ENCODE data around the gene NRF1. TPM values are rescaled to one million over a fixed set of nuclear protein-coding genes. Genes with fewer than 3 reads are reported as not detected.
"Not testable (repeated sequence)": the region's sequence is repeated elsewhere in the genome, so short reads cannot be mapped to it uniquely, and the experiment has no call there.

Gene NRF1
- total and polyA plus RNA-seq, 10 of the 15 experiments (the other 5 are each of a cell fraction or from before 2014, with no cell fraction given), result 3.5 to 23.1 (median 13.5) TPM

- TF ChIP-seq NFYB (IDR thresholded peaks at IDR 0.05; ENCODE audit: insufficient read depth, low read depth, low read length), result no peak
- no peak for TF ChIP-seq BMI1 (IDR thresholded peaks at IDR 0.05; ENCODE audit: borderline replicate concordance)
- no peak for TF ChIP-seq MEF2A (IDR thresholded peaks at IDR 0.05; ENCODE audit: insufficient read depth, low read depth, low read length)
- no peak for TF ChIP-seq RCOR1 (conservative IDR thresholded peaks at IDR 0.05; ENCODE audit: low read depth, low read length)
Measured at GRCh38 chr7:129671266-129671665, 59.7 kb downstream of the NRF1 start (continued).

DNA sequence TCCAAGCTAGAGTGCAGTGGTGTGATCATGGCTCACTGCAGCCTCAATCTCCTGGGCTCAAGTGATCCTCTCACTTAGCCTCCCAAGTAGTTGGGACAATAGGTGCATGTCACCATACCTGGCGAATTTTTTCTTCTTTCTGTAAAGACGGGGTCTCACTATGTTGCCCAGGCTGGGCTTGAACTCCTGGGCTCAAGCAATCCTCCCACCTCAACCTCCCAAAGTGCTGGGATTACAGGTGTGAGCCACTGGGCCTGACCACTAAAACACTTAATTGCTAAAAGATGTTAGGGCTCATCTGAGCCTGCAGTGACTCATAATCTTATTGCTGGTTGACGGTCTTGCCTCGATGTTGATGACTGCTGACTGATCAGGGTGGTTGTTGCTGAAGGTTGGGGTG is 63.0 kb downstream of the NRF1 start:
- WGBS (ENCODE audit: insufficient coverage, insufficient replicate concordance, low lambda C conversion rate, missing lambda C conversion rate), result 100% methylated on average over 4 of the region's 4 CpGs
- H3K79me2 ChIP-seq (ENCODE audit: control insufficient read depth, insufficient read depth, low read length); SMC1A ChIA-PET (ENCODE audit: uncharacterized antibody, unreplicated experiment); FAIRE-seq; DNase-seq (ENCODE audit: low read depth, low spot score); in situ Hi-C loops (cut with MboI); H4K20me1 ChIP-seq (ENCODE audit: control insufficient read depth, insufficient read depth); RAD21 ChIA-PET (ENCODE audit: unreplicated experiment); H3K4me3 ChIP-seq; intact Hi-C loops (cut with micrococcal nuclease; ENCODE audit: unreplicated experiment); H3K27me3 ChIP-seq (replicated peaks in 1 of 2; ENCODE audit: control insufficient read depth in 2 of 2, insufficient read depth in 2 of 2, low read length in 1 of 2); H3K9me3 ChIP-seq (replicated peaks; ENCODE audit: control insufficient read depth, insufficient read depth, low read length); H3K27ac ChIP-seq (ENCODE audit: control insufficient read depth, insufficient read depth); H3K9ac ChIP-seq (ENCODE audit: control insufficient read depth, insufficient read depth, low read length); H2AFZ ChIP-seq (ENCODE audit: control insufficient read depth, low read depth, low read length); H3K4me1 ChIP-seq (ENCODE audit: control insufficient read depth, insufficient read depth, low read length); H3K36me3 ChIP-seq (ENCODE audit: control insufficient read depth in 2 of 2, insufficient read depth in 2 of 2, low read length in 1 of 2); BruUV-seq (replicated peaks); H3K4me2 ChIP-seq (ENCODE audit: control insufficient read depth, insufficient read depth); ATAC-seq: not testable (repeated sequence)
- POLR2A ChIA-PET, result interaction anchor here (0.6 to 1.1 kb wide), 2 partner anchors 12 to 181 kb away, joined by 3 to 4 read pairs; no protein-coding TSS in a partner anchor
- CTCF ChIA-PET, result interaction anchor here (0.6 to 0.7 kb wide), 2 partner anchors 10 to 84 kb away, joined by 3 read pairs; no protein-coding TSS in a partner anchor

- WGBS (ENCODE audit: insufficient coverage, insufficient replicate concordance, low lambda C conversion rate, missing lambda C conversion rate), result 100% methylated on average over 2 of the region's 2 CpGs
- TF ChIP-seq, protein P1, sequence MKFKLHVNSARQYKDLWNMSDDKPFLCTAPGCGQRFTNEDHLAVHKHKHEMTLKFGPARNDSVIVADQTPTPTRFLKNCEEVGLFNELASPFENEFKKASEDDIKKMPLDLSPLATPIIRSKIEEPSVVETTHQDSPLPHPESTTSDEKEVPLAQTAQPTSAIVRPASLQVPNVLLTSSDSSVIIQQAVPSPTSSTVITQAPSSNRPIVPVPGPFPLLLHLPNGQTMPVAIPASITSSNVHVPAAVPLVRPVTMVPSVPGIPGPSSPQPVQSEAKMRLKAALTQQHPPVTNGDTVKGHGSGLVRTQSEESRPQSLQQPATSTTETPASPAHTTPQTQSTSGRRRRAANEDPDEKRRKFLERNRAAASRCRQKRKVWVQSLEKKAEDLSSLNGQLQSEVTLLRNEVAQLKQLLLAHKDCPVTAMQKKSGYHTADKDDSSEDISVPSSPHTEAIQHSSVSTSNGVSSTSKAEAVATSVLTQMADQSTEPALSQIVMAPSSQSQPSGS (IDR thresholded peaks at IDR 0.05; ENCODE audit: low read length), result no peak
- TF ChIP-seq, protein P2, sequence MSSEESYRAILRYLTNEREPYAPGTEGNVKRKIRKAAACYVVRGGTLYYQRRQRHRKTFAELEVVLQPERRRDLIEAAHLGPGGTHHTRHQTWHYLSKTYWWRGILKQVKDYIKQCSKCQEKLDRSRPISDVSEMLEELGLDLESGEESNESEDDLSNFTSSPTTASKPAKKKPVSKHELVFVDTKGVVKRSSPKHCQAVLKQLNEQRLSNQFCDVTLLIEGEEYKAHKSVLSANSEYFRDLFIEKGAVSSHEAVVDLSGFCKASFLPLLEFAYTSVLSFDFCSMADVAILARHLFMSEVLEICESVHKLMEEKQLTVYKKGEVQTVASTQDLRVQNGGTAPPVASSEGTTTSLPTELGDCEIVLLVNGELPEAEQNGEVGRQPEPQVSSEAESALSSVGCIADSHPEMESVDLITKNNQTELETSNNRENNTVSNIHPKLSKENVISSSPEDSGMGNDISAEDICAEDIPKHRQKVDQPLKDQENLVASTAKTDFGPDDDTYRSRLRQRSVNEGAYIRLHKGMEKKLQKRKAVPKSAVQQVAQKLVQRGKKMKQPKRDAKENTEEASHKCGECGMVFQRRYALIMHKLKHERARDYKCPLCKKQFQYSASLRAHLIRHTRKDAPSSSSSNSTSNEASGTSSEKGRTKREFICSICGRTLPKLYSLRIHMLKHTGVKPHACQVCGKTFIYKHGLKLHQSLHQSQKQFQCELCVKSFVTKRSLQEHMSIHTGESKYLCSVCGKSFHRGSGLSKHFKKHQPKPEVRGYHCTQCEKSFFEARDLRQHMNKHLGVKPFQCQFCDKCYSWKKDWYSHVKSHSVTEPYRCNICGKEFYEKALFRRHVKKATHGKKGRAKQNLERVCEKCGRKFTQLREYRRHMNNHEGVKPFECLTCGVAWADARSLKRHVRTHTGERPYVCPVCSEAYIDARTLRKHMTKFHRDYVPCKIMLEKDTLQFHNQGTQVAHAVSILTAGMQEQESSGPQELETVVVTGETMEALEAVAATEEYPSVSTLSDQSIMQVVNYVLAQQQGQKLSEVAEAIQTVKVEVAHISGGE (CRISPR knock-in tag; IDR thresholded peaks at IDR 0.05), result no peak
- no peak for TF ChIP-seq TCF7 (IDR thresholded peaks at IDR 0.05; ENCODE audit: borderline replicate concordance)
- no peak for TF ChIP-seq ZNF217 (IDR thresholded peaks at IDR 0.05)
- no peak for TF ChIP-seq SUPT20H (IDR thresholded peaks at IDR 0.05; ENCODE audit: borderline replicate concordance, control insufficient read depth, low read depth, low read length)
- TF ChIP-seq ESRRA (IDR thresholded peaks at IDR 0.05; ENCODE audit: low read length), result no peak
Measured at GRCh38 chr7:129675521-129675920, 64.0 kb downstream of the NRF1 start.

More at GRCh38 chr7:129675521-129675920, 64.0 kb downstream of the NRF1 start:
- POLR2A ChIA-PET, result interaction anchor here (0.6 kb wide), 1 partner anchor 168 kb away, joined by 7 read pairs; no protein-coding TSS in a partner anchor
- no peak overlapping the region for H2AFZ ChIP-seq (ENCODE audit: control insufficient read depth, low read depth, low read length)
- H3K9ac ChIP-seq (ENCODE audit: control insufficient read depth, insufficient read depth, low read length), result no peak overlapping the region
- no peak overlapping the region for H3K4me2 ChIP-seq (ENCODE audit: control insufficient read depth, insufficient read depth)
- in situ Hi-C loops (cut with MboI) (no loop called here), intact Hi-C loops (cut with micrococcal nuclease; ENCODE audit: unreplicated experiment) (no loop called here)
- peaks cover 2% of the 10 kb centered on the region; the same call in 2 of the 3 replicates for H3K9me3 ChIP-seq (replicated peaks; ENCODE audit: control insufficient read depth, insufficient read depth, low read length)
- SMC1A ChIA-PET (ENCODE audit: uncharacterized antibody, unreplicated experiment), result interaction anchor here (1.4 kb wide), 1 partner anchor 11 kb away, joined by 4 read pairs; no protein-coding TSS in a partner anchor
- CTCF ChIA-PET, result interaction anchor here (0.6 kb wide), 1 partner anchor 397 kb away, joined by 3 read pairs; no protein-coding TSS in a partner anchor
- H3K79me2 ChIP-seq (ENCODE audit: control insufficient read depth, insufficient read depth, low read length), result no peaks in the 10 kb centered on the region
- no peak overlapping the region for H3K27ac ChIP-seq (ENCODE audit: control insufficient read depth, insufficient read depth)
- BruUV-seq (replicated peaks), result no TSS peak
- RAD21 ChIA-PET (ENCODE audit: unreplicated experiment), result no interaction called here
- H3K4me3 ChIP-seq, result no peak overlapping the region
- H3K27me3 ChIP-seq (replicated peaks in 1 of 2; ENCODE audit: control insufficient read depth in 2 of 2, insufficient read depth in 2 of 2, low read length in 1 of 2), result no peaks in the 10 kb centered on the region
- ATAC-seq (no peak), DNase-seq (ENCODE audit: low read depth, low spot score) (no peak), FAIRE-seq (no peak)
- peaks cover 2 to 6% of the 10 kb centered on the region in 2 experiments; a peak in 2 of 4 replicates for H3K36me3 ChIP-seq (ENCODE audit: control insufficient read depth in 2 of 2, insufficient read depth in 2 of 2, low read length in 1 of 2)
- no peaks in the 10 kb centered on the region for H4K20me1 ChIP-seq (ENCODE audit: control insufficient read depth, insufficient read depth)
- no peaks in the 10 kb centered on the region for H3K4me1 ChIP-seq (ENCODE audit: control insufficient read depth, insufficient read depth, low read length)
